K562 (cell line): ENCODE data around the gene BCL11A. TPM values are rescaled to one million over a fixed set of nuclear protein-coding genes. Genes with fewer than 3 reads are reported as not detected.

Experiments used
- ATAC-seq: fragments of 200-7000 bp; cut with Tn5 transposase; 3 replicates; pipeline ENCODE4 v1.9.1; 2020; ENCODE audit warnings: moderate library complexity
- BruUV-seq: library from RNA; stranded (reverse); fragments of 400-500 nt; replicated peaks from 2 replicates; lab custom pipeline; 2021; lab: Mats Ljungman, UMichigan
- CTCF ChIA-PET: fragments of 300-600 bp; formaldehyde crosslinking; extraction: SDS; loops from one replicate; lab custom pipeline; 2021; ENCODE audit warnings: low intra/inter-chr PET ratio; lab: Yijun Ruan, JAX
- POLR2A ChIA-PET: fragments of 300-600, 350-650 bp; sonication (Branson Sonifier 250); formaldehyde crosslinking; extraction: SDS; loops from one replicate; lab custom pipeline; 2021; ENCODE audit warnings: antibody characterized with exemption, inconsistent platforms; lab: Yijun Ruan, JAX
- DNase-seq, 4 experiments: peaks; one replicate each; pipeline versions ENCODE4 v3.0.0 to v3.0.0-alpha.2; 2011 to 2018; ENCODE audit warnings: low spot score in 3 of 4, mixed read lengths in 3 of 4; ENCODE audit errors: extremely low read depth in 1 of 4
- FAIRE-seq: peaks from 2 replicates; lab custom pipeline; 2011; peaks lifted over from hg19 to GRCh38; lab: Jason Lieb, UNC
- H2AFZ ChIP-seq: 2 replicates; pipeline ENCODE4 v1.6.0; 2011; ENCODE audit warnings: low read depth, low read length, control low read depth, inconsistent platforms
- H3K27ac ChIP-seq: fragments of 200-600 bp; 3 replicates; pipeline ENCODE4 v1.8.0; 2011; ENCODE audit warnings: low read depth, mild to moderate bottlenecking, control low read depth, inconsistent platforms, low read length, moderate library complexity, mixed read lengths; ENCODE audit errors: extremely low read depth
- H3K27me3 ChIP-seq, 2 experiments: fragments of 300-600 bp in 1 of 2; 2 replicates in 1 of 2; 3 replicates in 1 of 2; pipeline versions ENCODE4 v1.6.0 to v1.8.0; 2011; ENCODE audit warnings: inconsistent platforms in 2 of 2, low read length in 2 of 2, mild to moderate bottlenecking in 1 of 2, mixed read lengths in 1 of 2, moderate library complexity in 1 of 2; ENCODE audit not compliant: control insufficient read depth in 2 of 2, insufficient read depth in 2 of 2
- H3K36me3 ChIP-seq: fragments of 300-600 bp; 3 replicates; pipeline ENCODE4 v1.8.0; 2011; ENCODE audit warnings: mild to moderate bottlenecking, low read length, inconsistent platforms; ENCODE audit not compliant: control insufficient read depth, insufficient read depth
- H3K4me1 ChIP-seq, 2 experiments: fragments of 200-600 bp in 1 of 2; replicated peaks in 1 of 2; 2 replicates in 1 of 2; 3 replicates in 1 of 2; pipeline versions ENCODE4 v1.5.1 to v1.8.0; 2011; ENCODE audit warnings: inconsistent platforms in 2 of 2, low read length in 2 of 2, mild to moderate bottlenecking in 1 of 2, mixed read lengths in 1 of 2, moderate library complexity in 1 of 2; ENCODE audit not compliant: control insufficient read depth in 2 of 2, insufficient read depth in 2 of 2
- H3K4me2 ChIP-seq: 2 replicates; pipeline ENCODE4 v1.6.1; 2011; ENCODE audit warnings: low read length, control low read depth, inconsistent platforms, mixed read lengths; ENCODE audit not compliant: insufficient read depth
- H3K4me3 ChIP-seq: fragments of 200-600 bp; sonication (generic), shearing (Covaris generic); 2 replicates; pipeline ENCODE4 v1.5.1; 2016; ENCODE audit warnings: control low read depth, inconsistent platforms
- H3K79me2 ChIP-seq: fragments of 200-600 bp; 3 replicates; pipeline ENCODE4 v1.8.0; 2011; ENCODE audit warnings: low read length, inconsistent platforms; ENCODE audit not compliant: control insufficient read depth, insufficient read depth
- H3K9ac ChIP-seq, 2 experiments: 2 replicates each; pipeline versions ENCODE4 v1.6.0 to v1.6.1; 2011; ENCODE audit warnings: low read depth in 2 of 2, low read length in 2 of 2, control low read depth in 1 of 2, inconsistent platforms in 1 of 2, mild to moderate bottlenecking in 1 of 2, mixed read lengths in 1 of 2; ENCODE audit not compliant: insufficient read depth in 1 of 2
- H3K9me1 ChIP-seq: one replicate; pipeline ENCODE4 v1.6.0; 2011; ENCODE audit warnings: inconsistent platforms, mild to moderate bottlenecking, low read length, moderate library complexity; ENCODE audit not compliant: control insufficient read depth, insufficient read depth
- H3K9me3 ChIP-seq: replicated peaks from 2 replicates; pipeline ENCODE4 v1.5.1; 2011; ENCODE audit warnings: low read depth, low read length, inconsistent platforms; ENCODE audit not compliant: control insufficient read depth, insufficient read depth
- H4K20me1 ChIP-seq: replicated peaks from 2 replicates; pipeline ENCODE4 v1.6.1; 2011; ENCODE audit warnings: low read length, inconsistent platforms, mixed read lengths; ENCODE audit not compliant: control insufficient read depth, insufficient read depth
- ARID3A ChIP-seq: IDR thresholded peaks from 2 replicates; pipeline ENCODE4 v1.6.1; 2012; ENCODE audit warnings: low read depth, low read length, improper control_type of control experiment, borderline replicate concordance
- BRD4 ChIP-seq: fragments of 200-600 bp; sonication (generic); IDR thresholded peaks from 2 replicates; pipeline ENCODE4 v1.6.1; 2017; ENCODE audit warnings: inconsistent platforms
- CSDE1 ChIP-seq, 2 experiments: fragments of 450-650 bp; IDR thresholded peaks; 2 replicates each; pipeline ENCODE4 v1.6.1; 2016; ENCODE audit warnings: mild to moderate bottlenecking in 1 of 2
- DIDO1 ChIP-seq: fragments of 450-650 bp; IDR thresholded peaks from 2 replicates; pipeline ENCODE4 v1.6.1; 2016; ENCODE audit warnings: low read depth, missing biosample characterization, missing genetic modification characterization
- NCOA1 ChIP-seq: fragments of 450-650 bp; IDR thresholded peaks from 2 replicates; pipeline ENCODE4 v1.6.1; 2016; ENCODE audit warnings: low read depth
- SAFB ChIP-seq: fragments of 200-400 bp; formaldehyde crosslinking; IDR thresholded peaks from 2 replicates; pipeline ENCODE4 v1.6.1; 2017; ENCODE audit warnings: low read depth, low read length, borderline replicate concordance
- SIX5 ChIP-seq, 2 experiments: IDR thresholded peaks; 2 replicates each; pipeline ENCODE4 v1.6.1; 2011; ENCODE audit warnings: low read length in 2 of 2, borderline replicate concordance in 1 of 2, low read depth in 1 of 2, mild to moderate bottlenecking in 1 of 2, moderate library complexity in 1 of 2; ENCODE audit not compliant: insufficient read depth in 1 of 2
- ZBTB7A ChIP-seq: IDR thresholded peaks from 2 replicates; pipeline ENCODE4 v1.6.1; 2011; ENCODE audit warnings: low read depth, mild to moderate bottlenecking, low read length, moderate library complexity, borderline replicate concordance; ENCODE audit not compliant: control insufficient read depth
- ZBTB8A ChIP-seq: fragments of 450-650 bp; IDR thresholded peaks from 2 replicates; pipeline ENCODE4 v1.6.1; 2018; ENCODE audit warnings: mild to moderate bottlenecking, moderate library complexity; ENCODE audit not compliant: partially characterized antibody
- ZNF551 ChIP-seq: fragments of 250-450 bp; sonication (Bioruptor Pico); IDR thresholded peaks from 2 replicates; pipeline ENCODE4 v1.5.0; 2021; ENCODE audit warnings: mild to moderate bottlenecking, moderate library complexity
- WGBS: fragments of 100-300 bp; shearing (Covaris generic); methylation state at CpG from one replicate; pipeline ENCODE4 v1.1.6; 2016; ENCODE audit warnings: low coverage, mixed read lengths; ENCODE audit not compliant: insufficient coverage; ENCODE audit errors: missing lambda C conversion rate; 5-methylcytosine and 5-hydroxymethylcytosine counted together
- in situ Hi-C: fragments of 300-500 bp; cut with MboI; formaldehyde crosslinking; loops from 4 replicates; pipeline ENCODE4 v1.15.0; 2018; ENCODE audit warnings: inconsistent platforms, mixed read lengths
- intact Hi-C: fragments of 100-400 bp; cut with micrococcal nuclease; formaldehyde crosslinking; loops from 2 replicates; pipeline ENCODE4 v1.14.2; 2022
- polyA plus RNA-seq, 8 experiments: library from polyadenylated mRNA; depleted of rRNA in 4 of 8; stranded (reverse) in 5 of 8; unstranded in 3 of 8; fragments of >200 nt; fragmentation: Nextera tagmentation in 2 of 8; fragmentation: Illumina TruSeq in 1 of 8; extraction: Ambion mirVana in 2 of 8; extraction: Trizol in 1 of 8; gene quantifications; 2 replicates each; pipeline versions ENCODE4 v1.2.1 to v1.2.3, GENCODE V29; 2011 to 2014; ENCODE audit warnings: inconsistent platforms in 1 of 8, missing spikeins in 1 of 8
- total RNA-seq, 7 experiments: library from RNA; depleted of rRNA in 6 of 7; stranded (reverse); fragments of >200 nt in 6 of 7; fragmentation: Illumina TruSeq in 2 of 7; extraction: Trizol in 2 of 7; gene quantifications; 2 replicates each; pipeline versions ENCODE4 v1.2.1 to v1.2.3, GENCODE V29; 2011 to 2021; ENCODE audit warnings: low replicate concordance in 1 of 7
- TF ChIP-seq, protein P1 (sequence below): sonication (generic); formaldehyde crosslinking; IDR thresholded peaks from 2 replicates; pipeline ENCODE4 v1.8.0; 2022; ENCODE audit warnings: mild to moderate bottlenecking, missing genetic modification reagents
- TF ChIP-seq, protein P2 (sequence below), 2 experiments: fragments of 450-650 bp in 1 of 2; sonication (generic) in 1 of 2; formaldehyde crosslinking in 1 of 2; IDR thresholded peaks in 1 of 2; conservative IDR thresholded peaks in 1 of 2; 2 replicates each; pipeline versions ENCODE4 v1.6.1 to v1.8.1; 2016 to 2023; ENCODE audit warnings: mild to moderate bottlenecking in 2 of 2, moderate library complexity in 2 of 2, inconsistent platforms in 1 of 2, missing genetic modification reagents in 1 of 2
- TF ChIP-seq, protein P3 (sequence below): sonication (generic); formaldehyde crosslinking; IDR thresholded peaks from 2 replicates; pipeline ENCODE4 v1.4.0; 2020; ENCODE audit warnings: mild to moderate bottlenecking, missing genetic modification reagents

BCL11A gene
- total and polyA plus RNA-seq, 9 of the 15 experiments (the other 6 are each of a cell fraction or from before 2014, with no cell fraction given): 0.13 TPM; not detected in 8

- TF ChIP-seq, protein P1, sequence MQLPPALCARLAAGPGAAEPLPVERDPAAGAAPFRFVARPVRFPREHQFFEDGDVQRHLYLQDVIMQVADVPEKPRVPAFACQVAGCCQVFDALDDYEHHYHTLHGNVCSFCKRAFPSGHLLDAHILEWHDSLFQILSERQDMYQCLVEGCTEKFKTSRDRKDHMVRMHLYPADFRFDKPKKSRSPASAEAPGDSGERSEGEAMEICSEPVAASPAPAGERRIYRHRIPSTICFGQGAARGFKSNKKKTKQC: no peak
Measured at GRCh38 chr2:60476206-60476954, 77.1 kb downstream of the BCL11A start (continued).

DNA sequence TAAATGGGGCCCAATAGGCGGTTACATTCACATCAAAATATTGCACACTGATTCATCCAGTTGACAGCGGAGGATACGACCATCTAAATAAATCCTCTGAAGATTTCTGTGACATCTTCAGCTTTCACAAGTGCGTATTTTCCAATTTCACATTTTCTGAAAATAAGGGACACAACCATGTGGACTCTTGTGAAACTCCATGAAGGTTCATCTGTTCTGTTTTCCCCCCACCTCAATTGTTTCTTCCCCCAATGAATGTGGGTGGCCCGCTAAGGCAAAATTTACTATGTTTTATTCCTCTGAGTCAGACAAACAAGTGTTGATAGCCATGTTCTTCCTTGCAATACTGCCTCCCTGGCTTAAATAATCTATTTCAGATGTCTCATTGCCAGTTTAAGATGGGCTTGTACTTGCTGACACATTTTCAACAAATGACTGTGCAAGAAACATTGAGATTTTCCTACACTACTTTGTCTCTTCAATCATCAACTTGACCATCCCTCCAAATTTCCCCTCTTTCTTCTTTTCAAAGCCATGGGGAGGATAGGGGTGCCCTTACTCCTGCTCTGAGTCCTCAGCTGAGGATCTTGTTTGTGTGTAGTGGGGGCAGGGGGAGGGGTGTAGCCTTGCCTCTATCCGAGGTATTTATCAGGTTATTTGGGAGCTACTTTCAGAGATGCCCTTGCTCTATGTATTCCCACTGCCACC is 78.2 kb downstream of the BCL11A start:
- Histone ChIP-seq H3K4me2 (no peak overlapping the region), H3K4me3 (no peak overlapping the region), H4K20me1 (no peaks in the 10 kb centered on the region), H3K79me2 (no peaks in the 10 kb centered on the region), H3K4me1 (no peaks in the 10 kb centered on the region), H3K27me3 (peaks cover 4 to 26% of the 10 kb centered on the region in 2 experiments; a peak in 3 of 5 replicates), H3K27ac (no peak overlapping the region), H3K36me3 (no peaks in the 10 kb centered on the region), H2AFZ (no peak overlapping the region), H3K9me1 (no peaks in the 10 kb centered on the region), H3K9me3 (no peaks in the 10 kb centered on the region), H3K9ac (no peak overlapping the region)
- FAIRE-seq: no peak
- no peak for DNase-seq
- BruUV-seq: no TSS peak
- intact Hi-C loops: no loop called here
- ChIA-PET POLR2A (no interaction called here), CTCF (no interaction called here)
- in situ Hi-C loops: no loop called here
- no peak for ATAC-seq
- WGBS: 2% methylated on average over 6 of the region's 6 CpGs
- no peak for TF ChIP-seq ZBTB7A
- no peak for TF ChIP-seq SAFB
- no peak for TF ChIP-seq CSDE1 (IDR thresholded peaks at IDR 0.05)
- no peak for TF ChIP-seq ZNF551 (CRISPR knock-in tag)
- no peak for TF ChIP-seq NCOA1
- TF ChIP-seq, protein P2, sequence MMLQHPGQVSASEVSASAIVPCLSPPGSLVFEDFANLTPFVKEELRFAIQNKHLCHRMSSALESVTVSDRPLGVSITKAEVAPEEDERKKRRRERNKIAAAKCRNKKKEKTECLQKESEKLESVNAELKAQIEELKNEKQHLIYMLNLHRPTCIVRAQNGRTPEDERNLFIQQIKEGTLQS (IDR thresholded peaks at IDR 0.05): no peak
- TF ChIP-seq, protein P2 (CRISPR knock-in tag; conservative IDR thresholded peaks at IDR 0.05): no peak
- TF ChIP-seq BRD4: no peak
- TF ChIP-seq ARID3A: no peak
- TF ChIP-seq, protein P3, sequence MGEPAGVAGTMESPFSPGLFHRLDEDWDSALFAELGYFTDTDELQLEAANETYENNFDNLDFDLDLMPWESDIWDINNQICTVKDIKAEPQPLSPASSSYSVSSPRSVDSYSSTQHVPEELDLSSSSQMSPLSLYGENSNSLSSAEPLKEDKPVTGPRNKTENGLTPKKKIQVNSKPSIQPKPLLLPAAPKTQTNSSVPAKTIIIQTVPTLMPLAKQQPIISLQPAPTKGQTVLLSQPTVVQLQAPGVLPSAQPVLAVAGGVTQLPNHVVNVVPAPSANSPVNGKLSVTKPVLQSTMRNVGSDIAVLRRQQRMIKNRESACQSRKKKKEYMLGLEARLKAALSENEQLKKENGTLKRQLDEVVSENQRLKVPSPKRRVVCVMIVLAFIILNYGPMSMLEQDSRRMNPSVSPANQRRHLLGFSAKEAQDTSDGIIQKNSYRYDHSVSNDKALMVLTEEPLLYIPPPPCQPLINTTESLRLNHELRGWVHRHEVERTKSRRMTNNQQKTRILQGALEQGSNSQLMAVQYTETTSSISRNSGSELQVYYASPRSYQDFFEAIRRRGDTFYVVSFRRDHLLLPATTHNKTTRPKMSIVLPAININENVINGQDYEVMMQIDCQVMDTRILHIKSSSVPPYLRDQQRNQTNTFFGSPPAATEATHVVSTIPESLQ (CRISPR knock-in tag): no peak
- no peak for TF ChIP-seq DIDO1
- TF ChIP-seq ZBTB8A: no peak
- no peak for TF ChIP-seq SIX5 (IDR thresholded peaks at IDR 0.05; ENCODE audit: borderline replicate concordance in 1 of 2, insufficient read depth in 1 of 2, low read depth in 1 of 2, low read length in 2 of 2)
